ENCODE data around the gene STPG2. TPM values are rescaled to one million over a fixed set of nuclear protein-coding genes. Genes with fewer than 3 reads are reported as not detected.

Gene STPG2
- total and polyA plus RNA-seq, 2 donors (not counting 3 experiments of a cell fraction or from before 2014, with no cell fraction given), result not detected

GRCh38 chr4:97759785-97760184 is 383.5 kb downstream of the STPG2 start:
- Histone ChIP-seq H3K27me3 (ENCODE audit: control insufficient read depth in 2 of 2, insufficient read depth in 2 of 2, low read length in 2 of 2) (no peaks in the 10 kb centered on the region), H3K4me3 (replicated peaks in 1 of 3; ENCODE audit: insufficient read depth in 1 of 3, low read depth in 1 of 3, low read length in 3 of 3) (no peak overlapping the region), H3K4me1 (ENCODE audit: control insufficient read depth, extremely low read depth, insufficient read depth, low read length) (peaks cover 44% of the 10 kb centered on the region), H3K9me1 (replicated peaks; ENCODE audit: control insufficient read depth, extremely low read depth, insufficient read depth, low read length) (no peaks in the 10 kb centered on the region), H3K9me3 (replicated peaks; ENCODE audit: control insufficient read depth, insufficient read depth, low read length) (no peaks in the 10 kb centered on the region), H3K9ac (replicated peaks; ENCODE audit: extremely low read depth, insufficient read depth, low read length) (peak overlapping the region; percentile 16), H3K79me2 (ENCODE audit: control insufficient read depth, insufficient read depth, low read length) (no peaks in the 10 kb centered on the region), H4K20me1 (replicated peaks; ENCODE audit: control insufficient read depth, extremely low read depth, insufficient read depth, low read length) (no peaks in the 10 kb centered on the region), H2AFZ (ENCODE audit: low read depth, low read length) (peak overlapping the region; percentile 20), H3K36me3 (ENCODE audit: control insufficient read depth in 2 of 2, extremely low read depth in 1 of 2, insufficient read depth in 2 of 2, low read length in 2 of 2) (no peaks in the 10 kb centered on the region), H3K27ac (ENCODE audit: insufficient read depth, low read depth, low read length) (peak overlapping the region; percentile 86), H3K4me2 (ENCODE audit: insufficient read depth, low read length) (peak overlapping the region; percentile 81)
- CTCF ChIA-PET, result interaction anchor here (1.4 to 2.6 kb wide), 3 partner anchors 11 to 38 kb away, joined by 5 to 9 read pairs (median 5); no protein-coding TSS in a partner anchor
- POLR2A ChIA-PET, result interaction anchor here (1.2 kb wide), 1 partner anchor 11 kb away, joined by 3 read pairs; no protein-coding TSS in a partner anchor
- DNase-seq (ENCODE audit: low read depth, low spot score) (peak; percentile 76), FAIRE-seq (peak; percentile 26)
- TF ChIP-seq GATA2 (IDR thresholded peaks at IDR 0.05; ENCODE audit: insufficient read depth, insufficient read length, low read depth, low read length) (peak; percentile 51), JUN (IDR thresholded peaks at IDR 0.05; ENCODE audit: borderline replicate concordance, insufficient read depth, insufficient read length, low read depth) (peak; percentile 69), FOS (IDR thresholded peaks at IDR 0.05; ENCODE audit: borderline replicate concordance, insufficient read depth, low read length) (peak; percentile 86), CTCF (IDR thresholded peaks at IDR 0.05; ENCODE audit: extremely low read depth in 1 of 2, insufficient read depth in 1 of 2, low read depth in 1 of 2, low read length in 2 of 2) (no peak)
- intact Hi-C loops (cut with micrococcal nuclease) (no loop called here), dilution Hi-C loops (cut with MboI; ENCODE audit: extremely low pct_ligation_motif_present, low sequenced_read_pairs) (no loop called here)
- no TSS peak for BruUV-seq (replicated peaks)

DNA sequence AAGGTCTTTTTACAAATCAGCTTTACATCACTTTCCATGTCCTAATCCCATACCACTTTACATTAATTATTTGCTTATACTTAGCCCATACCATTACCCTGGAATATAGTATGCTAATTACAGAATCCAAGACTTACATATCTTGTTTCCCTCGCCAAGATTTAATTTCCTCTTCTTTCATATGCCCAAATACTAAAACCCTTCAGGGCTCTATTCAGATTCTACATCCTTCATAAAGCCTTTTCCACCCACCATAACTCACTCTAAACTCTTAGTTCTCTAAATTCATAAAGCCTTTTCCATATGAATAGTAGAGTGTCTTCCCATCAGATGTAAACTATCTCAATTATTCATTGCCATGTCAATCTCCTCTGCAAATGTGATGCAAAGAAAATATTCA is 390.7 kb downstream of the STPG2 start:
- H3K27me3 ChIP-seq (ENCODE audit: control insufficient read depth in 2 of 2, insufficient read depth in 2 of 2, low read length in 2 of 2), result no peaks in the 10 kb centered on the region
- H3K9me1 ChIP-seq (replicated peaks; ENCODE audit: control insufficient read depth, extremely low read depth, insufficient read depth, low read length), result no peaks in the 10 kb centered on the region
- no peak overlapping the region for H2AFZ ChIP-seq (ENCODE audit: low read depth, low read length)
- ChIA-PET POLR2A (no interaction called here), CTCF (no interaction called here)
- H3K4me1 ChIP-seq (ENCODE audit: control insufficient read depth, extremely low read depth, insufficient read depth, low read length), result no peaks in the 10 kb centered on the region
- H3K36me3 ChIP-seq (ENCODE audit: control insufficient read depth in 2 of 2, extremely low read depth in 1 of 2, insufficient read depth in 2 of 2, low read length in 2 of 2), result no peaks in the 10 kb centered on the region
- dilution Hi-C loops (cut with MboI; ENCODE audit: extremely low pct_ligation_motif_present, low sequenced_read_pairs) (no loop called here), intact Hi-C loops (cut with micrococcal nuclease) (no loop called here)
- no peak overlapping the region for H3K27ac ChIP-seq (ENCODE audit: insufficient read depth, low read depth, low read length)
- H3K9ac ChIP-seq (replicated peaks; ENCODE audit: extremely low read depth, insufficient read depth, low read length), result no peak overlapping the region
- no peak for TF ChIP-seq POLR2AphosphoS5 (IDR thresholded peaks at IDR 0.05; ENCODE audit: insufficient read depth, low read depth, low read length)
- no peak for TF ChIP-seq EZH2 (IDR thresholded peaks at IDR 0.05; ENCODE audit: borderline replicate concordance, low read depth, low read length, severe bottlenecking)
- TF ChIP-seq JUN (IDR thresholded peaks at IDR 0.05; ENCODE audit: borderline replicate concordance, insufficient read depth, insufficient read length, low read depth), result no peak
- no peak for TF ChIP-seq MYC (IDR thresholded peaks at IDR 0.05; ENCODE audit: low read depth, low read length)
- no peak for TF ChIP-seq CTCF (IDR thresholded peaks at IDR 0.05; ENCODE audit: extremely low read depth in 1 of 2, insufficient read depth in 1 of 2, low read depth in 1 of 2, low read length in 2 of 2)
- no peaks in the 10 kb centered on the region for H3K9me3 ChIP-seq (replicated peaks; ENCODE audit: control insufficient read depth, insufficient read depth, low read length)
- H3K79me2 ChIP-seq (ENCODE audit: control insufficient read depth, insufficient read depth, low read length), result no peaks in the 10 kb centered on the region
- H3K4me2 ChIP-seq (ENCODE audit: insufficient read depth, low read length), result no peak overlapping the region
- no TSS peak for BruUV-seq (replicated peaks)
- H4K20me1 ChIP-seq (replicated peaks; ENCODE audit: control insufficient read depth, extremely low read depth, insufficient read depth, low read length), result no peaks in the 10 kb centered on the region
- H3K4me3 ChIP-seq (replicated peaks in 1 of 3; ENCODE audit: insufficient read depth in 1 of 3, low read depth in 1 of 3, low read length in 3 of 3), result no peak overlapping the region
- DNase-seq (ENCODE audit: low read depth, low spot score) (no peak), FAIRE-seq (no peak)

Data from endothelial cell of umbilical vein (primary cell).